Neural crest cell (in vitro differentiated cells): ENCODE data around the gene PIEZO2. TPM values are rescaled to one million over a fixed set of nuclear protein-coding genes. Genes with fewer than 3 reads are reported as not detected.
A peak's percentile ranks its signal among the peaks of the same experiment; 100 is the strongest.

Experiments used
- DNase-seq: peaks from one replicate; pipeline ENCODE4 v3.0.0; 2021; ENCODE audit warnings: low read depth, mixed read lengths, low spot score
- H3K27ac Mint-ChIP-seq: one replicate; pipeline ENCODE4 v1.8.0; 2021; ENCODE audit warnings: mild to moderate bottlenecking, mixed read lengths; ENCODE audit not compliant: unreplicated experiment
- H3K27me3 Mint-ChIP-seq: 2 replicates; pipeline ENCODE4 v1.8.0; 2021; ENCODE audit warnings: low read depth, mild to moderate bottlenecking, mixed read lengths
- H3K36me3 Mint-ChIP-seq: 2 replicates; pipeline ENCODE4 v1.8.0; 2021; ENCODE audit warnings: low read depth, mild to moderate bottlenecking, mixed read lengths
- H3K4me1 Mint-ChIP-seq: 2 replicates; pipeline ENCODE4 v1.8.0; 2021; ENCODE audit warnings: mixed read lengths
- H3K4me3 Mint-ChIP-seq: one replicate; pipeline ENCODE4 v1.8.0; 2021; ENCODE audit warnings: mild to moderate bottlenecking, mixed read lengths
- H3K9me3 Mint-ChIP-seq: 2 replicates; pipeline ENCODE4 v1.8.0; 2021; ENCODE audit warnings: mixed read lengths
- total RNA-seq: library from RNA; stranded (reverse); gene quantifications from 2 replicates; pipeline ENCODE4 v1.2.1, GENCODE V29; 2021
- TF ChIP-seq, protein P1 (sequence below): fragments of 200-600 bp; sonication (generic); conservative IDR thresholded peaks from 2 replicates; pipeline ENCODE4 v1.5.0; 2021; ENCODE audit warnings: antibody characterized with exemption, mild to moderate bottlenecking

The PIEZO2 gene
- total RNA-seq, 1 donor from 2014 or later, result 15.5 TPM

DNA sequence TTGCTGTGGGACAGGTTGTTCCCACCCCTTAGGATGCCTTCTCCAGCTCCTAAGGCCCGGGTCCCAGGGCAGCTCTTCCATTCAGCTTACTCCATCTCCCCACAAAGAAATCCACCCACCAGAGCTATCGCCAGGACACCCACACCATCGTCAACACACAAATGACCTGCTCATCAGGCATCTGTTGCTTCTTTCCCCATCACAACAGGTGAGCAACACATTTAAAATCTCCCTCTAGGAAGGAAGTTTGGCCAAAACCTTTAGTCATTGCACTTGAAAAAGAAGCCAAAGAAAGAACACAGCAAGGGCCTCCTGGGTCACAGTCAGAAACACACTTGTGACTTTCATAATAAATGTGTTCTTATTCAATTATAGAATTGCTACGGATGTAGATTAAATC lies 289.0 kb downstream of the PIEZO2 start:
- no peak overlapping the region for H3K27ac Mint-ChIP-seq

DNA sequence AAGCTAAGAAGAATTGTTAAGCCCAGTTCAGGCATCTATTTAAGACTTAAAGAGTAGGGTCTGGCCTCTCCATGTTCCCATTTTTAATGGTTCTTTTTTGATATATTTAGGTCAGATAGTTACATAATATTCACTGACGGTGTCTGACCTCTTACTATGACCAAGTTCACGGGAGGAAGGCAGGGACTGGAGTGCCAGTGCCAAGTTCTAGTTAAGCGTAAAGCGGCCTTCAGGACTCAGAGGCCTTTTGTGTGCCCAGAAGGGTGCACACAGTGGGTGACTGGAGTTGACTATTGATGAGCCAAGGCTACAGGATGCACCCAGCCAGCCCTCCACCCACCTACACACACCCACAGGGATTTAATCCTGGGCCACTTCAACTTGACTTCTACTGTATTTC lies 290.9 kb downstream of the PIEZO2 start:
- H3K4me1 Mint-ChIP-seq, result peaks cover 8% of the 10 kb centered on the region
- H3K4me3 Mint-ChIP-seq, result no peak overlapping the region
- H3K27ac Mint-ChIP-seq, result no peak overlapping the region
- peaks cover 3% of the 10 kb centered on the region for H3K36me3 Mint-ChIP-seq
- TF ChIP-seq, protein P1, sequence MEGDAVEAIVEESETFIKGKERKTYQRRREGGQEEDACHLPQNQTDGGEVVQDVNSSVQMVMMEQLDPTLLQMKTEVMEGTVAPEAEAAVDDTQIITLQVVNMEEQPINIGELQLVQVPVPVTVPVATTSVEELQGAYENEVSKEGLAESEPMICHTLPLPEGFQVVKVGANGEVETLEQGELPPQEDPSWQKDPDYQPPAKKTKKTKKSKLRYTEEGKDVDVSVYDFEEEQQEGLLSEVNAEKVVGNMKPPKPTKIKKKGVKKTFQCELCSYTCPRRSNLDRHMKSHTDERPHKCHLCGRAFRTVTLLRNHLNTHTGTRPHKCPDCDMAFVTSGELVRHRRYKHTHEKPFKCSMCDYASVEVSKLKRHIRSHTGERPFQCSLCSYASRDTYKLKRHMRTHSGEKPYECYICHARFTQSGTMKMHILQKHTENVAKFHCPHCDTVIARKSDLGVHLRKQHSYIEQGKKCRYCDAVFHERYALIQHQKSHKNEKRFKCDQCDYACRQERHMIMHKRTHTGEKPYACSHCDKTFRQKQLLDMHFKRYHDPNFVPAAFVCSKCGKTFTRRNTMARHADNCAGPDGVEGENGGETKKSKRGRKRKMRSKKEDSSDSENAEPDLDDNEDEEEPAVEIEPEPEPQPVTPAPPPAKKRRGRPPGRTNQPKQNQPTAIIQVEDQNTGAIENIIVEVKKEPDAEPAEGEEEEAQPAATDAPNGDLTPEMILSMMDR, result no peak
- no peaks in the 10 kb centered on the region for H3K27me3 Mint-ChIP-seq
- no peaks in the 10 kb centered on the region for H3K9me3 Mint-ChIP-seq
- DNase-seq, result no peak

More for the DNA sequence above, 289.0 kb downstream of the PIEZO2 start:
- H3K4me3 Mint-ChIP-seq, result no peak overlapping the region
- peaks cover 16% of the 10 kb centered on the region for H3K36me3 Mint-ChIP-seq
- DNase-seq, result no peak
- H3K27me3 Mint-ChIP-seq, result no peaks in the 10 kb centered on the region
- peaks cover 5% of the 10 kb centered on the region for H3K4me1 Mint-ChIP-seq
- peaks cover 5% of the 10 kb centered on the region for H3K9me3 Mint-ChIP-seq
- TF ChIP-seq, protein P1, result no peak

DNA sequence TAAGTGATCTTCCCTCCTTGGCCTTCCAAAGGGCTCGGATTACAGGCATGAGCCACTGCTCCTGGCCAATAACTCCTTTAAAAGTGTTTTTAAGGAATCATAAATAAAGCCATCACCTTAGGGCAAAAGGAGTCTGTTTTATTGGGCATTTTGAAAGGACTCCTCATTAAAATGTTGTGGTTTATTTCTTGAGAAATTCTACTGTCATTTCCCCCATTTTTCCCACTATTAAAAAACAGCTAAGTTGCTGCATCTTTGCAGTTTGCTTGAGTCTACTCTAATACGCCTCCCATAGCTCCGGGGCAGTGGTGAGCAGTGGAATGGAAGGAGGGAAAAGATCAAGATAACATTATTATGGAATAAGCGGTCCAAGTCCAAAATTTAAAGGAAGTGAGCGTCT lies 293.2 kb downstream of the PIEZO2 start:
- Mint-ChIP-seq H3K9me3 (no peaks in the 10 kb centered on the region), H3K27ac (no peak overlapping the region), H3K4me1 (peaks cover 24% of the 10 kb centered on the region), H3K27me3 (no peaks in the 10 kb centered on the region), H3K36me3 (peaks cover 3% of the 10 kb centered on the region), H3K4me3 (no peak overlapping the region)
- no peak for DNase-seq
- TF ChIP-seq, protein P1, result no peak

DNA sequence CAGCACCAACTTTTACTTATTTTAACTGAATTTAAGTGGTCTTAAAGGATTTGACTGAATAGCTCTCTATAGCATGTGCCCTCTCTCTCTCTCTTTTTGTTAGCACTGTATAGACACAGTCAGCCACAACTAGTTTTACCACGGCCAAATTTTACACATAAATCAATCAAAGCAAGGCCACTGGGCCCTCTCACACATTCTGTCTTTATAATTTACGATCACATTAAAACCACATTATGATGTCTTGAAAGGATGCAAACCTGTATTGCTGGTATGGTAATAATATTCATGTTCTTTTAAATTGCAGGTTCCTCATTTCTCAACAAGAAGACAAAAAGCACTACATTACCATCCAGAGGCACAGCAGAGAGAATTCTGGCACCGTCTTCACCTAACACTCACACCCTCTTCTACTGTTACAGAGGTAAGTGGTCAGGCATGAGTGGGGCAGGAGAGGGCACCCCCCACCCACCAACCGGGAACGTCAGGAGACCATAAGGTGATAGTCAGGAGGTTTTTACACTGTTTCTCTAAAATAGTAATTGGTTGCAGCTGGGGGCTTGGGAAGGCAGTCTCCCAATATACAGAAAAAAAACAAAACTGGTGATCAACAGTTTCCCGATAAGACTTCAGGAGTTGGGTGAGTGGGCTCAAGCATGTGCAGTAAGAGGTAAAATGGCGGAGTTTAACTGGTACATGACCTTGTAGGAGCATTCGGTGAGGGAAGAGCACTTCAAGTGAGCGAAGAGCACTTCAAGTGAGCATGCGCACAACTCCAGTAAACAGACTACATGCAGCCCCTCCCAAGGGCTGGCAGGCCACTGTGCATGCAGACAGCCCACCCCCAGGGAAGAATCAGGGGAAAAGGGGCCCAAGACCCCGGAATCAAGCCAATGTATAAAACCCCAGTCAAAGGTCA lies 296.7 kb downstream of the PIEZO2 start:
- H3K27me3 Mint-ChIP-seq, result no peaks in the 10 kb centered on the region
- peak overlapping the region; percentile 30 for H3K27ac Mint-ChIP-seq
- no peak for DNase-seq
- H3K4me3 Mint-ChIP-seq, result no peak overlapping the region
- H3K36me3 Mint-ChIP-seq, result peaks cover 2% of the 10 kb centered on the region
- no peaks in the 10 kb centered on the region for H3K9me3 Mint-ChIP-seq
- TF ChIP-seq, protein P1, result no peak
- H3K4me1 Mint-ChIP-seq, result peaks cover 24% of the 10 kb centered on the region

DNA sequence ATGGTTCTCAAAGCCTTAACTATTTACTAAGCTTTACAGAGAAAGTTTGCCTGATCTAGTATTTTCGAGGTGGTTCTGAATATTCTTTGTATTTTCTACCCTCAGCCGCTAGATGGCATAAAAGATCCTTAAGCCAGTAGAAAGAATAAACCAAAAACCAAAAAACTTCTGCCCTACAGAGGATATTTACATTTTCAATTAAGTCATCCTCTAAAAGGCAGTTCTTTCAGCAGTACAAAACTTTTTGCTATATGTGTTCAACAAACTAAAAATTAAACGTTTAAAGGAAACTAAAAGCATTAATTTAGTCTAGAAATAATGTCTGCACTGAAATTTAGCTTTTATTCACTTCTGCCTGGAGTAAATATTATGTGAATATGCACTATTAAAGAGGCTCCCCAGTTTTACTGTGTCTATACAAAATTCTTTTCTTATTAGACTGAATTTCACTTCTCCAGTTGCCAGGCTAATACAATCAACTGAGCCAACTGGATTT lies 297.5 kb downstream of the PIEZO2 start:
- H3K27ac Mint-ChIP-seq, result no peak overlapping the region
- no peaks in the 10 kb centered on the region for H3K9me3 Mint-ChIP-seq
- H3K36me3 Mint-ChIP-seq, result peaks cover 2% of the 10 kb centered on the region
- peaks cover 21% of the 10 kb centered on the region for H3K4me1 Mint-ChIP-seq
- TF ChIP-seq, protein P1, result peak; percentile 89
- H3K4me3 Mint-ChIP-seq, result no peak overlapping the region
- no peaks in the 10 kb centered on the region for H3K27me3 Mint-ChIP-seq
- DNase-seq, result no peak
